ENCODE data around the gene DAGLA. TPM values are rescaled to one million over a fixed set of nuclear protein-coding genes. Genes with fewer than 3 reads are reported as not detected.

DAGLA gene
- total RNA-seq, 5 donors from 2014 or later (not counting 1 experiment from before 2014, with no cell fraction given), result 0.15 to 1.6 (median 0.23) TPM

DNA sequence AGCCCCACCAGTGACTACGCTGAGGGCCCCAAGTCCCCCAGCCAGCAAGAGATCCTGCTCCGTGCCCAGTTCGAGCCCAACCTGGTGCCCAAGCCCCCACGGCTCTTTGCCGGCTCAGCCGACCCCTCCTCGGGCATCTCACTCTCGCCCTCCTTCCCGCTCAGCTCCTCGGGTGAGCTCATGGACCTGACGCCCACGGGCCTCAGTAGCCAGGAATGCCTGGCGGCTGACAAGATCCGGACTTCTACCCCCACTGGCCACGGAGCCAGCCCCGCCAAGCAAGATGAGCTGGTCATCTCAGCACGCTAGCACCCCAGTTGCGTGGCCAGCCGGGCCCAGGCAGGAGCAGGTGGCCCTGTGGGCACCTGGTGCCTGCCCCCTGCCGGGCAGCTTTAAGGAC lies 64.0 kb downstream of the DAGLA start:
- no peaks in the 10 kb centered on the region for H3K36me3 Mint-ChIP-seq

DNA sequence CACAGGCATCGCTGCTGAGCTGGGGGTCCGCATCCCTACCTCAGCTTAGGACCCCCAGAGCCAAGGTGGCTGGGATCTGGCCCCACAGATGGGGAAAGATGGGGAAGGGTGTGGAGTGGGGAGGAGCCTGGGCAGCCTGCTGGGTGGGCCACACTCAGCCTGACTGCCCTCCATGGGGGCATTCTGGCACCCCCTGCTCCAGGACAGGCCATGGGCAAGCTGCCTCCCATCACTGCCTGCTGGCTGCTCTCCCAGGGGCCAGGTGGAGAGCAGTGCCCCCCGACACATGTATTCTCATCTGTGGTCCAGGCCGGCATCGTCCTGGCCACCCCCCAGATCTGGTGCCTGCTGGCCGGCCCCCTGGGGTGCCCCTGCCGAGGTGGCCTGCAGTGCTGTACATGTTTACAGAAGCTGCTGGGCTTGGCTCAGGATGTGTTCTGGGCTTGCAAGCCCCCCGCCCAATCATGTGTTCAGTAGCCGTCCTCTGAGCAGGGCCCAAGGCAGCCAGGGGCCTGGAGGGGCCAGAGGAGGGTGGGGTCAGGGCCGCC lies 64.5 kb downstream of the DAGLA start:
- no peaks in the 10 kb centered on the region for H3K9me3 ChIP-seq
- ATAC-seq (replicated peaks in 1 of 4) (no peak), DNase-seq (no peak)
- peaks cover 0 to 5% of the 10 kb centered on the region in 2 experiments for H3K4me1 ChIP-seq (ENCODE audit: control insufficient read depth in 1 of 2, extremely low read depth in 1 of 2, insufficient read depth in 2 of 2, low read length in 2 of 2)
- Mint-ChIP-seq H3K4me3 (no peak overlapping the region), H3K27ac (no peak overlapping the region), H3K27me3 (peaks cover 5 to 7% of the 10 kb centered on the region in 2 donors), H3K9me3 (no peaks in the 10 kb centered on the region), H3K36me3 (no peaks in the 10 kb centered on the region), H3K4me1 (no peaks in the 10 kb centered on the region)
- 93% methylated on average over 6 of the region's 10 CpGs for WGBS (ENCODE audit: insufficient coverage)
- POLR2A ChIA-PET, result no interaction called here
- no peaks in the 10 kb centered on the region for H3K36me3 ChIP-seq (ENCODE audit: control insufficient read depth in 2 of 2, extremely low read depth in 1 of 2, insufficient read depth in 1 of 2, low read length in 1 of 2)
- H3K27me3 ChIP-seq (replicated peaks in 1 of 2; ENCODE audit: control insufficient read depth in 2 of 2, extremely low read depth in 1 of 2, insufficient read depth in 2 of 2, low read length in 1 of 2), result peaks cover 0 to 23% of the 10 kb centered on the region in 2 experiments
- no peak overlapping the region for H3K4me3 ChIP-seq (ENCODE audit: control insufficient read depth in 1 of 2, extremely low read depth in 1 of 2, low read length in 1 of 2)
- H3K27ac ChIP-seq (ENCODE audit: low read length), result no peak overlapping the region
- CTCF ChIA-PET, result interaction anchor here in 1 of 2 donors (0.5 kb wide), 1 partner anchor 364 kb away, joined by 5 read pairs; no protein-coding TSS in a partner anchor

More for the DNA sequence above, 64.0 kb downstream of the DAGLA start:
- no peaks in the 10 kb centered on the region for H3K4me1 Mint-ChIP-seq
- Histone ChIP-seq H3K36me3 (ENCODE audit: control insufficient read depth in 2 of 2, extremely low read depth in 1 of 2, insufficient read depth in 1 of 2, low read length in 1 of 2) (no peaks in the 10 kb centered on the region), H3K27ac (ENCODE audit: low read length) (no peak overlapping the region), H3K9me3 (no peaks in the 10 kb centered on the region), H3K4me1 (ENCODE audit: control insufficient read depth in 1 of 2, extremely low read depth in 1 of 2, insufficient read depth in 2 of 2, low read length in 2 of 2) (peaks cover 0 to 5% of the 10 kb centered on the region in 2 experiments), H3K27me3 (replicated peaks in 1 of 2; ENCODE audit: control insufficient read depth in 2 of 2, extremely low read depth in 1 of 2, insufficient read depth in 2 of 2, low read length in 1 of 2) (peaks cover 0 to 18% of the 10 kb centered on the region in 2 experiments), H3K4me3 (ENCODE audit: control insufficient read depth in 1 of 2, extremely low read depth in 1 of 2, low read length in 1 of 2) (no peak overlapping the region)
- DNase-seq (no peak), ATAC-seq (replicated peaks in 1 of 4) (no peak)
- H3K4me3 Mint-ChIP-seq, result no peak overlapping the region
- CTCF ChIA-PET, result interaction anchor here in 1 of 2 donors (0.5 to 0.6 kb wide), 3 partner anchors 227 to 683 kb away, joined by 3 to 5 read pairs (median 5); no protein-coding TSS in a partner anchor
- POLR2A ChIA-PET, result no interaction called here
- H3K9me3 Mint-ChIP-seq, result no peaks in the 10 kb centered on the region
- peaks cover 1 to 2% of the 10 kb centered on the region in 2 donors for H3K27me3 Mint-ChIP-seq
- H3K27ac Mint-ChIP-seq, result no peak overlapping the region
- WGBS (ENCODE audit: insufficient coverage), result 90% methylated on average over 20 of the region's 20 CpGs

DNA sequence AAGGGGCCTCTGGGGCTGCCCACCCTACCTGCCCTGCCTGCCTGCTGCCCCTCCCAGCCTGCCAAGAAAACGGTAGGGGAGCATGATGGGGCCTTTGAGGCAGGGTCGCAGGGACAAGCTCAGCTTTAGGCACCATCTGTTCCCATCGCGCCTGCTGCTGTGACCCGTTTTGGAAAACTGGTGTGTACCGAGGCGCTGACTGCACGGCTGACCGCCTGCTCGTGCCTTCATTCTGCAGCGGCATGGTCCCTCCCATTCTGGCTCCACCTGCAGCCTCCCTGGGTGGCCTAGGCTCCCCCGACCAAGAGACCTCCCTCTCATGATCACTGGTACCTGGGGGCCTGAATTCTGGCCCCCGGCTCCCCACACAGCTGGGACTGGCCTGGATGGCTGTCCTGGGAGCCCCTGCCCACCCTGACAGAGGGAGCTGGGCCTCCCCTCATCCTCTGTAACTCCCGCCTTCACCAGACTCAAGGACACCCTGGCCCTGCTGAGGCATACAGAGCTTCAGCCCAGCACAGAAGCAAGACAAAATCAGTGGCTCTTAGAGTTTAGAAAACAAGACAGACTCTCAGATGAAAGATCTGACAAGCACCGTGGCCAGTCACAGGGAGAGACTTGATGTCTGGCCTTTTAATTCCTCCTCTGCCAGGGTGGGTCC lies 65.7 kb downstream of the DAGLA start:
- no peak overlapping the region for H3K27ac Mint-ChIP-seq
- H3K4me1 Mint-ChIP-seq, result peaks cover 0 to 1% (median 0%) of the 10 kb centered on the region in 3 donors
- POLR2A ChIA-PET, result interaction anchor here in 1 of 2 donors (0.5 kb wide), 1 partner anchor 164 kb away, joined by 3 read pairs; no protein-coding TSS in a partner anchor
- no peaks in the 10 kb centered on the region for H3K9me3 Mint-ChIP-seq
- H3K4me3 Mint-ChIP-seq, result no peak overlapping the region
- Histone ChIP-seq H3K4me3 (ENCODE audit: control insufficient read depth in 1 of 2, extremely low read depth in 1 of 2, low read length in 1 of 2) (no peak overlapping the region), H3K27me3 (replicated peaks in 1 of 2; ENCODE audit: control insufficient read depth in 2 of 2, extremely low read depth in 1 of 2, insufficient read depth in 2 of 2, low read length in 1 of 2) (peaks cover 0 to 34% of the 10 kb centered on the region in 2 experiments), H3K9me3 (no peaks in the 10 kb centered on the region), H3K4me1 (ENCODE audit: control insufficient read depth in 1 of 2, extremely low read depth in 1 of 2, insufficient read depth in 2 of 2, low read length in 2 of 2) (peaks cover 0 to 5% of the 10 kb centered on the region in 2 experiments), H3K27ac (ENCODE audit: low read length) (no peak overlapping the region), H3K36me3 (ENCODE audit: control insufficient read depth in 2 of 2, extremely low read depth in 1 of 2, insufficient read depth in 1 of 2, low read length in 1 of 2) (no peaks in the 10 kb centered on the region)
- no peak for DNase-seq
- 92% methylated on average over 13 of the region's 15 CpGs for WGBS (ENCODE audit: insufficient coverage)
- CTCF ChIA-PET, result no interaction called here
- peaks cover 9 to 15% of the 10 kb centered on the region in 2 donors for H3K27me3 Mint-ChIP-seq
- no peaks in the 10 kb centered on the region for H3K36me3 Mint-ChIP-seq
- no peak for ATAC-seq (replicated peaks in 1 of 4)

DNA sequence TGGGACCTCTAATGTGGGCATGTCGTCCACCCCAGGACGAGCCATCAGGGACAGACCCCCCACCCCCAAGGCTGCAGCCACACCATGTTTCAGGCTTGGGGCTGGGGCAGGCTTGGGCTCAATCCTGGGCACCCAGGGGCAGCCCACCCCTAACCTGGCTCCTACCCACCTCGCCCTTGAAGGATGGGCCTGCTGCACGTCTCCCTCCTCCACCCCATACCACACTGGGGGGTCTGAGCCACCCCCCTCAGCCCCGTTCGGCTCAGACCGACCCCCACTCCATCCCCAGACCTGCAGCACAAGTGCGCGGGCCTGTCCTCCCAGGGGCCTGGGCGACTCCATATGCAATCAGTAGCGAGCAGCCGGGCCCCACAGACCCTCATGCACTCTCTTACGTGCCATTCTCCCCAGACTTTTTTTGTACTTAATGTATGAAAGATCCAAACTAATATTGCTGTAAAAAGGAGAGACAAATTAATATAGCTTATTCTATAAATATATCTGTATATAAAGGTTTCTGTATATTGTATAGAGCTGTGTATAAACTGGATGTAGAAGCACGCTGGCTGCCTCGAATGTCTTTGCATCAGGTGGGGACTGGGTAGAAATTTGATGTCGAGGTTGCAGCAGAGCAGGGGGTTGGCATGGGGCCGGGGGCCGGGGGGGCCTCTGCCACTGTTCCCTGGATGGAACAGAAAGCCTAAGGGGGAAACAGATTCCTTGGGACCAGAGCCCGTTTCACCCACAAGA lies 66.4 kb downstream of the DAGLA start:
- H3K4me3 ChIP-seq (ENCODE audit: control insufficient read depth in 1 of 2, extremely low read depth in 1 of 2, low read length in 1 of 2), result no peak overlapping the region
- H3K9me3 ChIP-seq, result no peaks in the 10 kb centered on the region
- CTCF ChIA-PET, result interaction anchor here (0.5 to 0.7 kb wide), 3 partner anchors 33 to 565 kb away, joined by 3 to 10 read pairs (median 5); no protein-coding TSS in a partner anchor
- POLR2A ChIA-PET, result interaction anchor here in 1 of 2 donors (0.5 kb wide), 1 partner anchor 165 kb away, joined by 3 read pairs; no protein-coding TSS in a partner anchor
- H3K36me3 Mint-ChIP-seq, result no peaks in the 10 kb centered on the region
- H3K9me3 Mint-ChIP-seq, result no peaks in the 10 kb centered on the region
- peaks cover 0 to 6% (median 2%) of the 10 kb centered on the region in 3 donors for H3K4me1 Mint-ChIP-seq
- H3K27ac ChIP-seq (ENCODE audit: low read length), result no peak overlapping the region
- H3K4me3 Mint-ChIP-seq, result no peak overlapping the region
- peaks cover 0 to 5% of the 10 kb centered on the region in 2 experiments for H3K4me1 ChIP-seq (ENCODE audit: control insufficient read depth in 1 of 2, extremely low read depth in 1 of 2, insufficient read depth in 2 of 2, low read length in 2 of 2)
- H3K27ac Mint-ChIP-seq, result no peak overlapping the region
- no peaks in the 10 kb centered on the region for H3K36me3 ChIP-seq (ENCODE audit: control insufficient read depth in 2 of 2, extremely low read depth in 1 of 2, insufficient read depth in 1 of 2, low read length in 1 of 2)
- H3K27me3 Mint-ChIP-seq, result peaks cover 14 to 22% of the 10 kb centered on the region in 2 donors
- ATAC-seq (replicated peaks in 1 of 4) (no peak), DNase-seq (no peak)
- 83% methylated on average over 8 of the region's 19 CpGs for WGBS (ENCODE audit: insufficient coverage)
- H3K27me3 ChIP-seq (replicated peaks in 1 of 2; ENCODE audit: control insufficient read depth in 2 of 2, extremely low read depth in 1 of 2, insufficient read depth in 2 of 2, low read length in 1 of 2), result peaks cover 0 to 41% of the 10 kb centered on the region in 2 experiments

DNA sequence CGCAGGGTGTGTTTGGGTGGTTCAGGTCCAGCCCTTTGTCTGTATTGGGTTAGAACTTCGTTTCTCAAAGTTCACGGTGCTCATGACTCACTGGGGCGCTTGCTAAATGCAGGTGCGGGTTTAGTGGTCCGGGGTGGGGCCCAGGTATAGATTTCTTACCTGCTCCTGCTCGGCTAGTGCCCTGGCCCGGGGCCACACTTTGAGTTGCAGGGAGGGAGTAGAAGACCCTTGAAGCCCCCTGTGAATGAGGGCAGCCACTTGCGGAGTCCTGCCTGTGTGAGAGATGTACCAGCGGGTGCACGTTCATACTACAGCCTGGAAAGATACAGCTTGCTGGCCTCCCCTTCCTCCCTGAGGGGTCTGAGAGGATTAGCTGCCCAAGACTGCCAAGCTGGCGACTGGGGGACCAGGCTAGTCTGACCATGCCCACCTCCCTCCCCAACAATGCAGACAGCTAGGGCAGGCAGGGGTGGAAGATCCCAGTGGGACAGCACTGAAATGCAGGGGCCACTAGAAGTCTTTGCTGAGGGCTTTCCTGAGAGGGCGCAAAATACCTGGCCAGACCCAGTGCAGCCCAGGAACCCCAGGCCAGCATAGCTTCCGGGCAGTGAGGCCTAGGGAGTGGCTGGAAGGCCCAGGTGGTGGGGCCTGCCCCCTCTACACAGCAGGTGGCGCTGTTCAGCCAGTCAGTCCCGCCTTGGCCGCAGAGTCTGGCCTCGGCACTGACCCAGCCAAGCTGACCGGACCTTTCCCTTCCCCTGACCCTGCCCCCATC lies 67.2 kb downstream of the DAGLA start:
- 82% methylated on average over 11 of the region's 19 CpGs for WGBS (ENCODE audit: insufficient coverage)
- H3K27ac Mint-ChIP-seq, result no peak overlapping the region

More for the DNA sequence above, 67.2 kb downstream of the DAGLA start:
- Mint-ChIP-seq H3K9me3 (no peaks in the 10 kb centered on the region), H3K4me1 (peaks cover 0 to 9% (median 5%) of the 10 kb centered on the region in 3 donors), H3K27me3 (peaks cover 14 to 24% of the 10 kb centered on the region in 2 donors), H3K36me3 (no peaks in the 10 kb centered on the region), H3K4me3 (no peak overlapping the region)
- ATAC-seq (replicated peaks in 1 of 4), result peak; percentile 25 to 33 (median 28)
- H3K4me1 ChIP-seq (ENCODE audit: control insufficient read depth in 1 of 2, extremely low read depth in 1 of 2, insufficient read depth in 2 of 2, low read length in 2 of 2), result peaks cover 0 to 10% of the 10 kb centered on the region in 2 experiments
- CTCF ChIA-PET, result interaction anchor here (0.5 to 0.6 kb wide), 2 partner anchors 75 to 564 kb away, joined by 3 to 5 read pairs; no protein-coding TSS in a partner anchor
- peaks cover 0 to 47% of the 10 kb centered on the region in 2 experiments for H3K27me3 ChIP-seq (replicated peaks in 1 of 2; ENCODE audit: control insufficient read depth in 2 of 2, extremely low read depth in 1 of 2, insufficient read depth in 2 of 2, low read length in 1 of 2)
- no peak overlapping the region for H3K27ac ChIP-seq (ENCODE audit: low read length)
- H3K9me3 ChIP-seq, result no peaks in the 10 kb centered on the region
- POLR2A ChIA-PET, result no interaction called here
- H3K36me3 ChIP-seq (ENCODE audit: control insufficient read depth in 2 of 2, extremely low read depth in 1 of 2, insufficient read depth in 1 of 2, low read length in 1 of 2), result no peaks in the 10 kb centered on the region
- DNase-seq, result peak in 21 of 35 experiments; percentile 7 to 53 (median 21)
- no peak overlapping the region for H3K4me3 ChIP-seq (ENCODE audit: control insufficient read depth in 1 of 2, extremely low read depth in 1 of 2, low read length in 1 of 2)

All from T-cell (primary cell).